H1 (cell line): ENCODE results near the gene TMEM269. TPM values are rescaled to one million over a fixed set of nuclear protein-coding genes. Genes with fewer than 3 reads are reported as not detected.
A peak's percentile ranks its signal among the peaks of the same experiment; 100 is the strongest.

Experiments used
- CTCF ChIA-PET: fragments of 300-600 bp; sonication (Branson Sonifier 250); formaldehyde crosslinking; loops from one replicate; lab custom pipeline; 2021; ENCODE audit not compliant: partially characterized antibody; lab: Charles Lee
- POLR2A ChIA-PET: fragments of 300-600 bp; sonication (Branson Sonifier 250); formaldehyde crosslinking; loops from one replicate; lab custom pipeline; 2021; ENCODE audit warnings: inconsistent platforms; ENCODE audit not compliant: partially characterized antibody; lab: Charles Lee
- DNase-seq, 2 experiments: peaks; one replicate each; pipeline versions ENCODE4 v3.0.0 to v3.0.0-alpha.2; 2010 to 2022; ENCODE audit warnings: low spot score in 2 of 2, low read depth in 1 of 2, mixed read lengths in 1 of 2
- FAIRE-seq: peaks from 2 replicates; lab custom pipeline; 2011; peaks lifted over from hg19 to GRCh38; lab: Jason Lieb, UNC
- H2AFZ ChIP-seq: 2 replicates; pipeline ENCODE4 v1.8.1; 2012; ENCODE audit warnings: low read length, inconsistent platforms
- H2AK5ac ChIP-seq: 2 replicates; pipeline ENCODE4 v1.6.1; 2013; ENCODE audit warnings: low read depth, low read length
- H2BK120ac ChIP-seq: replicated peaks from 2 replicates; pipeline ENCODE3; 2013; ENCODE audit warnings: low read depth, low read length, inconsistent platforms
- H2BK12ac ChIP-seq: 2 replicates; pipeline ENCODE4 v1.6.1; 2013; ENCODE audit warnings: low read depth, low read length
- H2BK15ac ChIP-seq: 2 replicates; pipeline ENCODE4 v1.6.1; 2013; ENCODE audit warnings: low read length
- H2BK20ac ChIP-seq: 2 replicates; pipeline ENCODE4 v1.6.1; 2013; ENCODE audit warnings: low read length
- H2BK5ac ChIP-seq: 2 replicates; pipeline ENCODE4 v1.6.1; 2013; ENCODE audit warnings: low read depth, low read length
- H3K14ac ChIP-seq: 2 replicates; pipeline ENCODE4 v1.6.1; 2013; ENCODE audit warnings: inconsistent platforms; ENCODE audit not compliant: insufficient read length
- H3K18ac ChIP-seq: 2 replicates; pipeline ENCODE4 v1.6.1; 2013; ENCODE audit warnings: low read length; ENCODE audit errors: extremely low read depth
- H3K23ac ChIP-seq: 2 replicates; pipeline ENCODE4 v1.6.1; 2013; ENCODE audit warnings: inconsistent platforms; ENCODE audit not compliant: insufficient read length
- H3K23me2 ChIP-seq: 2 replicates; pipeline ENCODE4 v1.6.1; 2013; ENCODE audit warnings: low read depth, low read length
- H3K27ac ChIP-seq: 2 replicates; pipeline ENCODE4 v1.6.1; 2011; ENCODE audit warnings: low read depth, low read length, inconsistent platforms
- H3K27me3 ChIP-seq, 4 experiments: replicated peaks in 1 of 4; 1 replicate in 1 of 4; 2 replicates in 3 of 4; pipeline versions ENCODE4 v1.6.1 to v1.8.1; 2011 to 2013; ENCODE audit warnings: low read length in 3 of 4, mild to moderate bottlenecking in 3 of 4, inconsistent platforms in 2 of 4, mixed read lengths in 2 of 4, moderate library complexity in 1 of 4; ENCODE audit not compliant: control insufficient read depth in 3 of 4, insufficient read depth in 3 of 4; ENCODE audit errors: extremely low read depth in 1 of 4
- H3K36me3 ChIP-seq, 4 experiments: 2 replicates each; pipeline versions ENCODE4 v1.6.1 to v1.8.1; 2011 to 2013; ENCODE audit warnings: mild to moderate bottlenecking in 4 of 4, low read length in 3 of 4, moderate library complexity in 2 of 4, control low read depth in 1 of 4, inconsistent platforms in 1 of 4; ENCODE audit not compliant: insufficient read depth in 4 of 4, control insufficient read depth in 2 of 4
- H3K4ac ChIP-seq: replicated peaks from 2 replicates; pipeline ENCODE3; 2013; ENCODE audit warnings: low read length, low read depth, mixed read lengths, inconsistent platforms; ENCODE audit not compliant: insufficient read length
- H3K4me1 ChIP-seq, 4 experiments: replicated peaks in 1 of 4; 1 replicate in 1 of 4; 2 replicates in 3 of 4; pipeline versions ENCODE4 v1.6.1 to v1.8.1; 2011 to 2013; ENCODE audit warnings: low read length in 3 of 4, inconsistent platforms in 2 of 4, mixed read lengths in 1 of 4; ENCODE audit not compliant: insufficient read depth in 4 of 4, control insufficient read depth in 3 of 4
- H3K4me2 ChIP-seq, 2 experiments: 2 replicates each; pipeline versions ENCODE4 v1.6.1 to v1.8.1; 2011 to 2013; ENCODE audit warnings: low read depth in 2 of 2, low read length in 2 of 2, control low read depth in 1 of 2, inconsistent platforms in 1 of 2, mild to moderate bottlenecking in 1 of 2; ENCODE audit not compliant: insufficient read depth in 1 of 2
- H3K4me3 ChIP-seq, 4 experiments: fragments of 200-600, 300-600 bp in 1 of 4; sonication (generic), shearing (Covaris generic), sonication (Bioruptor Twin) in 1 of 4; 2 replicates each; pipeline versions ENCODE4 v1.5.1 to v1.8.1; 2011 to 2016; ENCODE audit warnings: low read length in 4 of 4, low read depth in 3 of 4, control low read depth in 2 of 4, inconsistent platforms in 2 of 4, mild to moderate bottlenecking in 2 of 4, mixed read lengths in 1 of 4, moderate library complexity in 1 of 4; ENCODE audit not compliant: insufficient read depth in 2 of 4; ENCODE audit errors: extremely low read depth in 1 of 4
- H3K56ac ChIP-seq: replicated peaks from 2 replicates; pipeline ENCODE3; 2013; ENCODE audit warnings: low read depth, mild to moderate bottlenecking, mixed read lengths, low read length, inconsistent platforms; ENCODE audit not compliant: insufficient read length
- H3K79me1 ChIP-seq: 2 replicates; pipeline ENCODE4 v1.6.1; 2013; ENCODE audit warnings: low read depth, low read length, control low read depth
- H3K79me2 ChIP-seq, 2 experiments: 2 replicates each; pipeline versions ENCODE4 v1.6.1 to v1.8.1; 2012 to 2013; ENCODE audit warnings: low read length in 2 of 2, mild to moderate bottlenecking in 2 of 2, inconsistent platforms in 1 of 2; ENCODE audit not compliant: insufficient read depth in 2 of 2, control insufficient read depth in 1 of 2
- H3K9ac ChIP-seq, 4 experiments: replicated peaks in 1 of 4; 1 replicate in 1 of 4; 2 replicates in 3 of 4; pipeline versions ENCODE4 v1.6.1 to v1.8.1; 2011 to 2013; ENCODE audit warnings: low read depth in 3 of 4, low read length in 3 of 4, control low read depth in 2 of 4, mild to moderate bottlenecking in 2 of 4, moderate library complexity in 2 of 4, inconsistent platforms in 1 of 4; ENCODE audit errors: extremely low read depth in 1 of 4
- H3K9me3 ChIP-seq, 2 experiments: 2 replicates each; pipeline versions ENCODE4 v1.6.1 to v1.8.1; 2012 to 2013; ENCODE audit warnings: mild to moderate bottlenecking in 2 of 2, moderate library complexity in 2 of 2, control low read depth in 1 of 2, inconsistent platforms in 1 of 2, low read depth in 1 of 2, low read length in 1 of 2, mixed read lengths in 1 of 2; ENCODE audit not compliant: insufficient read depth in 2 of 2
- H4K20me1 ChIP-seq, 2 experiments: replicated peaks in 1 of 2; 2 replicates each; pipeline versions ENCODE3 to v1.8.1; 2011 to 2013; ENCODE audit warnings: inconsistent platforms in 2 of 2, low read length in 2 of 2, mild to moderate bottlenecking in 1 of 2; ENCODE audit not compliant: insufficient read depth in 2 of 2, control insufficient read depth in 1 of 2
- H4K5ac ChIP-seq: 2 replicates; pipeline ENCODE4 v1.6.1; 2013; ENCODE audit warnings: low read length, low read depth, mixed read lengths, inconsistent platforms; ENCODE audit not compliant: insufficient read length
- H4K8ac ChIP-seq: 2 replicates; pipeline ENCODE4 v1.8.0; 2013; ENCODE audit warnings: mild to moderate bottlenecking, moderate library complexity, low read length, inconsistent platforms; ENCODE audit not compliant: insufficient read depth; ENCODE audit errors: extremely low read depth
- H4K91ac ChIP-seq: replicated peaks from 2 replicates; pipeline ENCODE3; 2013; ENCODE audit warnings: low read length, mixed read lengths, inconsistent platforms; ENCODE audit not compliant: insufficient read length
- CREB1 ChIP-seq: IDR thresholded peaks from 2 replicates; pipeline ENCODE4 v1.6.1; 2012; ENCODE audit warnings: inconsistent platforms
- PHF8 ChIP-seq: fragments of 200-600 bp; sonication (generic); conservative IDR thresholded peaks from 2 replicates; pipeline ENCODE4 v1.7.1; 2012; ENCODE audit warnings: low read depth, mild to moderate bottlenecking, inconsistent platforms, low read length, moderate library complexity
- TAF7 ChIP-seq: optimal IDR thresholded peaks from 2 replicates; pipeline ENCODE3; 2011; ENCODE audit warnings: low read depth, mild to moderate bottlenecking, inconsistent platforms, low read length, moderate library complexity, borderline replicate concordance
- WGBS, 2 experiments: shearing (Covaris generic) in 1 of 2; methylation state at CpG; one replicate each; pipeline versions ENCODE4 v1.1.6 to v1.1.7; 2013 to 2015; ENCODE audit warnings: low lambda C conversion rate in 2 of 2, mixed read lengths in 2 of 2, inconsistent platforms in 1 of 2, low coverage in 1 of 2, missing lambda C conversion rate in 1 of 2; ENCODE audit not compliant: insufficient replicate concordance in 2 of 2, insufficient coverage in 1 of 2, insufficient read length in 1 of 2; ENCODE audit errors: extremely low coverage in 1 of 2, missing lambda C conversion rate in 1 of 2; 5-methylcytosine and 5-hydroxymethylcytosine counted together
- long read RNA-seq, 2 experiments: library from RNA in 1 of 2; library from capped mRNA in 1 of 2; stranded (forward); transcript quantifications; one replicate each; pipeline ENCODE4 v2.0.0, GENCODE V29; 2021; ENCODE audit warnings: inconsistent platforms in 1 of 2
- polyA minus RNA-seq, 3 experiments: library from RNA; depleted of rRNA, polyadenylated mRNA; stranded (reverse); fragments of >200 nt; gene quantifications; 1 replicate in 2 of 3; 2 replicates in 1 of 3; pipeline ENCODE4 v1.2.3, GENCODE V29; 2011
- polyA plus RNA-seq, 7 experiments: library from polyadenylated mRNA; depleted of rRNA in 3 of 7; stranded (reverse) in 5 of 7; unstranded in 2 of 7; fragments of >200 nt in 5 of 7; fragments of 200-250 nt in 2 of 7; gene quantifications; 1 replicate in 5 of 7; 2 replicates in 1 of 7; 4 replicates in 1 of 7; pipeline versions ENCODE4 v1.2.1 to v1.2.3, GENCODE V29; 2011 to 2013; ENCODE audit warnings: missing spikeins in 2 of 7, mixed read lengths in 2 of 7
- total RNA-seq: library from RNA; stranded (reverse); fragmentation: NEBNext Ultra II Directional; extraction: Animal tissue kit (Norgen Biotek cat#: 25700); gene quantifications from 2 replicates; pipeline ENCODE4 v1.2.1, GENCODE V29; 2021

The TMEM269 gene, protein sequence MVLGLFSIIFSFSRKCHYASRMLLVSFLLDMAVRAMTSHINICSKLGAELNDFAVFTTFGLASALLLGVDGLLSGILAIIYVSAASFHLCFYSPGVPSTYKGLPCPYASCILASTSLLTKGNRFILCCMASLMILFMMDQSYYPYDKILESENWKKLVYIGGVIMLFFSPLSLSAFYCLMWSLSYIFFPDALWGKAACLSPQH
- 0.35 and 0.61 TPM in 2 replicates for total RNA-seq
- polyA plus RNA-seq (2011; rRNA removed): 0.14 TPM in 2 replicates
- polyA plus RNA-seq (2011; cell fraction: cytosol; rRNA removed): 0.19 TPM
- polyA plus RNA-seq (2011; cell fraction: nucleus; rRNA removed): 0.29 TPM
- polyA plus RNA-seq (2012, experiment 1 of 2): 0.10 to 0.39 TPM (median 0.20 TPM) in 4 replicates
- 0.08 TPM for polyA plus RNA-seq (2012, experiment 2 of 2)
- 0.12 TPM for polyA plus RNA-seq (2013, experiment 1 of 2)
- 0.13 TPM for polyA plus RNA-seq (2013, experiment 2 of 2)
- 0.22 and 0.24 TPM in 2 replicates for polyA minus RNA-seq (2011; rRNA and poly(A)+ RNA removed)
- polyA minus RNA-seq (2011; cell fraction: cytosol; rRNA and poly(A)+ RNA removed): not detected
- polyA minus RNA-seq (2011; cell fraction: nucleus; rRNA and poly(A)+ RNA removed): 0.20 TPM
- long read RNA-seq, experiment 1: 0 reads
- long read RNA-seq, experiment 2: 0 reads

GRCh38 chr1:42784946-42785693 is at the start of gene TMEM269:
TMEM269 (plus strand) TSS chr1:42784991; CDS start chr1:42789894, 4,903 bp downstream.
- Histone ChIP-seq H3K4ac (no peak within 1 kb of the TSS), H3K79me2 (no peaks in the 10 kb centered on the region), H3K4me3 (no peak within 1 kb of the TSS), H4K5ac (no peak within 1 kb of the TSS), H3K9me3 (no peaks in the 10 kb centered on the region), H3K56ac (no peak within 1 kb of the TSS), H4K20me1 (peaks cover 0 to 2% of the 10 kb centered on the region in 2 experiments), H2BK20ac (no peak within 1 kb of the TSS), H4K8ac (peak within 1 kb of the TSS; percentile 68), H2BK15ac (no peak within 1 kb of the TSS), H2AK5ac (no peak within 1 kb of the TSS), H3K23me2 (no peaks in the 10 kb centered on the region), H4K91ac (no peak within 1 kb of the TSS), H3K14ac (no peak within 1 kb of the TSS), H3K27ac (no peak within 1 kb of the TSS), H3K4me1 (peaks cover 0 to 8% (median under 1%) of the 10 kb centered on the region in 4 experiments; a peak in 2 of 7 replicates), H2BK12ac (no peak within 1 kb of the TSS), H3K36me3 (peaks cover 0 to 10% (median 3%) of the 10 kb centered on the region in 4 experiments; a peak in 3 of 8 replicates), H3K9ac (no peak within 1 kb of the TSS), H2BK5ac (no peak within 1 kb of the TSS; the same call in 1 of the 2 replicates), H2BK120ac (no peak within 1 kb of the TSS), H3K18ac (no peak within 1 kb of the TSS), H3K4me2 (no peak within 1 kb of the TSS), H2AFZ (no peak within 1 kb of the TSS), H3K79me1 (no peaks in the 10 kb centered on the region), H3K23ac (no peak within 1 kb of the TSS), H3K27me3 (no peaks in the 10 kb centered on the region)
- POLR2A ChIA-PET: interaction anchor here (1.2 to 2.3 kb wide), 2 partner anchors 9 to 15 kb away, joined by 3 to 9 read pairs; no protein-coding TSS in a partner anchor
- no peak for TF ChIP-seq CREB1
- TF ChIP-seq PHF8: no peak
- TF ChIP-seq TAF7: no peak
- CTCF ChIA-PET: interaction anchor here (1.3 to 4.7 kb wide), 3 partner anchors 19 to 289 kb away, joined by 4 to 22 read pairs (median 5); no protein-coding TSS in a partner anchor
- WGBS, 2 experiments: 88% methylated on average over 37 of the region's 54 CpGs; no CpG with 5 or more reads in 1 of the 2 experiments
- DNase-seq (no peak), FAIRE-seq (no peak)
